ENCODE data around the gene DOCK3. TPM values are rescaled to one million over a fixed set of nuclear protein-coding genes. Genes with fewer than 3 reads are reported as not detected.

DOCK3 gene
- total RNA-seq, 1 donor: 0.36 TPM

DNA sequence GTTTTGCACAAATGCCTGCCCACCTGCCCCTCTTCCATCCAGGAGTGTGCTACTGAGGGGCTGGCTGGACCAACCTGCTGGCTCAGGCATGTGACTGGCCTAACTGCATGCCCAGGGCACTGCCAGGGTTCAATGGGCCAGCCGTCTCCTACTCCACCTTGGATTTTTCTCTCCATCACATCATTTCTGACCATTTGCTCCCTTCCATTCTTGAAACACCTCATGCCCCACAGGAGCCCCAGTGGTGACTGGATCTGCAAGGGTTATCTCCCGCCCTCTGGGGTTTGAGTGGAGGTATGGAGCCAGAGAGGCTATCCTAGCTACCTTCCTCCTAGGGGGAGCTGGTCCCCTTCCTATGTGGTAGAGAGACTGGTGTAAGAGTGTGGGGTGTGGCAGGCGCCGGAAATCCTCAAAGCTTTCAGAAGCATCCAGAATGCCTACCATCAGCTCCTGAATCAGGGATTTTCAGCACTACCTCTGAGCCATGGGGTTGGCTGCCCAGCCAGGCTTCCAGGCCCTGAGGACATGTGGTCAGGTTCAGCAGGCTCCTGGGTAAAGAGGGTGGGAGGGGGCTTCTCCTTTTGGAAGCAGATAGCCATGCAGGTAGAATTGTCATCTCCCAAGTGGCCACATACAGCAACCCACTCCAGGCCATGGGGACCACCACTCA lies 707.5 kb downstream of the DOCK3 start:
- Histone ChIP-seq H3K4me3 (ENCODE audit: insufficient read depth, low read length) (no peak overlapping the region), H3K27me3 (ENCODE audit: insufficient read depth, low read length) (no peaks in the 10 kb centered on the region), H4K20me1 (ENCODE audit: insufficient read depth, low read length) (peaks cover 6% of the 10 kb centered on the region), H3K9me3 (ENCODE audit: low read depth, low read length) (no peaks in the 10 kb centered on the region), H3K27ac (ENCODE audit: low read depth, low read length) (no peak overlapping the region), H2AFZ (ENCODE audit: low read length) (no peak overlapping the region), H3K4me1 (ENCODE audit: insufficient read depth, low read length) (peaks cover 19% of the 10 kb centered on the region), H3K36me3 (ENCODE audit: insufficient read depth, low read length) (peaks cover 7% of the 10 kb centered on the region), H3K4me2 (ENCODE audit: insufficient read depth, low read length) (no peak overlapping the region), H3K79me2 (ENCODE audit: insufficient read depth, low read length) (peaks cover 37% of the 10 kb centered on the region)
- TF ChIP-seq, protein P1, sequence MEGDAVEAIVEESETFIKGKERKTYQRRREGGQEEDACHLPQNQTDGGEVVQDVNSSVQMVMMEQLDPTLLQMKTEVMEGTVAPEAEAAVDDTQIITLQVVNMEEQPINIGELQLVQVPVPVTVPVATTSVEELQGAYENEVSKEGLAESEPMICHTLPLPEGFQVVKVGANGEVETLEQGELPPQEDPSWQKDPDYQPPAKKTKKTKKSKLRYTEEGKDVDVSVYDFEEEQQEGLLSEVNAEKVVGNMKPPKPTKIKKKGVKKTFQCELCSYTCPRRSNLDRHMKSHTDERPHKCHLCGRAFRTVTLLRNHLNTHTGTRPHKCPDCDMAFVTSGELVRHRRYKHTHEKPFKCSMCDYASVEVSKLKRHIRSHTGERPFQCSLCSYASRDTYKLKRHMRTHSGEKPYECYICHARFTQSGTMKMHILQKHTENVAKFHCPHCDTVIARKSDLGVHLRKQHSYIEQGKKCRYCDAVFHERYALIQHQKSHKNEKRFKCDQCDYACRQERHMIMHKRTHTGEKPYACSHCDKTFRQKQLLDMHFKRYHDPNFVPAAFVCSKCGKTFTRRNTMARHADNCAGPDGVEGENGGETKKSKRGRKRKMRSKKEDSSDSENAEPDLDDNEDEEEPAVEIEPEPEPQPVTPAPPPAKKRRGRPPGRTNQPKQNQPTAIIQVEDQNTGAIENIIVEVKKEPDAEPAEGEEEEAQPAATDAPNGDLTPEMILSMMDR (IDR thresholded peaks at IDR 0.05; ENCODE audit: extremely low read depth, low read depth, low read length): no peak
- peak; percentile 45 for DNase-seq (ENCODE audit: insufficient read length, low spot score, missing footprints)

DNA sequence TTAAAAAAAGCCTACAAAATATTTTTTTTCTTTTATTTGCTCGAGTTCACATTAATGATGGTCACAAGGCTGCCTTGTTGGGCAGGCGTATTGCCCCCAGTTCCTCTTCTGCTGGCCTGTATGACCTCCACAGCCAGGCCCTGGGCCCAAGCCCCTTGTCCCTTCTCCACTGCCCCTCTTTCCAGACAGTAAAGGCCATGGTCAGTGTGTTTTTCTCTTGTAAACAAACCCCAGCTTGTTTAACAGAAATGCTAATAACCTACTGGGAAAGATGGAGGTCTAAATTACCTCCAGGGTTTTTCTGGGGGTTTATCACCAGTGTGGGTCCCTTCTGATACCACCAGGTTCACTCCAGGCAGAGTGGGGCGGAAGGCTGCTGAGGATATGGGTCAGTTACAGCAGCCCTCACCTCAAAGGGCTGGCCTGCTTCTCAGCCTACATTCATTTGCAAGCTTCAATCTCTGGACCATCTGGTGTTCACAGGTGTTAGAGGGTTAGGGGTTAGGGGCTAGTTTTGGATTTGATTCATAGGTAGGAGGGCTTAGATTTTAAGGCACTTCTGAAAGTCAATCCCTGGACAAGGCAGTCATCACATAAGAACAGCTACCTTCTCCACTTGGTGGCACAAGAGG lies 708.3 kb downstream of the DOCK3 start:
- H3K27ac ChIP-seq (ENCODE audit: low read depth, low read length): no peak overlapping the region
- no peak overlapping the region for H3K4me3 ChIP-seq (ENCODE audit: insufficient read depth, low read length)
- H2AFZ ChIP-seq (ENCODE audit: low read length): no peak overlapping the region
- H3K27me3 ChIP-seq (ENCODE audit: insufficient read depth, low read length): no peaks in the 10 kb centered on the region
- peaks cover 15% of the 10 kb centered on the region for H3K36me3 ChIP-seq (ENCODE audit: insufficient read depth, low read length)
- peak overlapping the region; percentile 92 for H3K4me2 ChIP-seq (ENCODE audit: insufficient read depth, low read length)
- peaks cover 28% of the 10 kb centered on the region for H3K4me1 ChIP-seq (ENCODE audit: insufficient read depth, low read length)
- peak; percentile 74 for DNase-seq (ENCODE audit: insufficient read length, low spot score, missing footprints)
- peaks cover 45% of the 10 kb centered on the region for H3K79me2 ChIP-seq (ENCODE audit: insufficient read depth, low read length)
- TF ChIP-seq, protein P1 (IDR thresholded peaks at IDR 0.05; ENCODE audit: extremely low read depth, low read depth, low read length): no peak
- no peaks in the 10 kb centered on the region for H3K9me3 ChIP-seq (ENCODE audit: low read depth, low read length)
- peaks cover 15% of the 10 kb centered on the region for H4K20me1 ChIP-seq (ENCODE audit: insufficient read depth, low read length)

DNA sequence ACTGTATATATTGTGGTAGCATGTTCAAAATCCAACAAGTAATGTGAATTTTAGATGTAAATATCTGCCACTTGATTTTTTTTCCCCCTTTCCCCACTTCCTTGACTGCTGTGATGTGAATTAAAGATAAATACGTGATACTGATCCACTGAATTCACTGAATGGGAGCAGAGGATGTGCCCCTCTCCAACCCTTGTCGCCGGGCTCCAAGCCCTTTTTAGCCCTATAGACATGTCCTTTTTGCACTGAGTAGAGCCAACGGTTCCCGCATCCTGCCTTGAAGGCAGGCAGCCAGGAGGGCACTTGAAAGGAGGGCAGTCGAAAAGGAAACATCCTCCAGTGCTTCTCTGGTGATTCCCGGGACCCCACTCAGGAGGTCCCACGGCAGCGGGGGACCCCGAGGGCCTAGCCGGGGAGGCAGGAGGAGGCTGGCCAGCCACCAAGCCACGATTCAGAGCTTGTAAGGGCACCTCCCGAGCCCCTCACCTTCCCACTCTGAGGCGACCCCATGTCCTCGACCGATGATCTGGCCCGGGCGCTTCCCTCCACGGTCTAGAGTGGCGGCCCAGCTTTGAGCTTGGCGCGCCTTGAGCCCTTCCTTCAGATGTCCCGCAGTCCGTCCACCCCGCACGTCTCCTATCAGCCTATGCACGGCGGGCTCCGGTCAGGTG lies 709.5 kb downstream of the DOCK3 start:
- Histone ChIP-seq H3K9me3 (ENCODE audit: low read depth, low read length) (no peaks in the 10 kb centered on the region), H3K27me3 (ENCODE audit: insufficient read depth, low read length) (no peaks in the 10 kb centered on the region), H3K4me3 (ENCODE audit: insufficient read depth, low read length) (peak overlapping the region; percentile 97), H3K4me1 (ENCODE audit: insufficient read depth, low read length) (peaks cover 28% of the 10 kb centered on the region), H3K79me2 (ENCODE audit: insufficient read depth, low read length) (peaks cover 48% of the 10 kb centered on the region), H4K20me1 (ENCODE audit: insufficient read depth, low read length) (peaks cover 26% of the 10 kb centered on the region), H3K4me2 (ENCODE audit: insufficient read depth, low read length) (peak overlapping the region; percentile 92), H3K36me3 (ENCODE audit: insufficient read depth, low read length) (peaks cover 26% of the 10 kb centered on the region), H3K27ac (ENCODE audit: low read depth, low read length) (peak overlapping the region; percentile 88), H2AFZ (ENCODE audit: low read length) (peak overlapping the region; percentile 98)
- TF ChIP-seq, protein P1 (IDR thresholded peaks at IDR 0.05; ENCODE audit: extremely low read depth, low read depth, low read length): no peak
- peak; percentile 94 for DNase-seq (ENCODE audit: insufficient read length, low spot score, missing footprints)

Data from osteoblast (primary cell).